ENCODE data around the gene RXFP1.
"Not testable (repeated sequence)": the region's sequence is repeated elsewhere in the genome, so short reads cannot be mapped to it uniquely, and the experiment has no call there.

Gene RXFP1

DNA sequence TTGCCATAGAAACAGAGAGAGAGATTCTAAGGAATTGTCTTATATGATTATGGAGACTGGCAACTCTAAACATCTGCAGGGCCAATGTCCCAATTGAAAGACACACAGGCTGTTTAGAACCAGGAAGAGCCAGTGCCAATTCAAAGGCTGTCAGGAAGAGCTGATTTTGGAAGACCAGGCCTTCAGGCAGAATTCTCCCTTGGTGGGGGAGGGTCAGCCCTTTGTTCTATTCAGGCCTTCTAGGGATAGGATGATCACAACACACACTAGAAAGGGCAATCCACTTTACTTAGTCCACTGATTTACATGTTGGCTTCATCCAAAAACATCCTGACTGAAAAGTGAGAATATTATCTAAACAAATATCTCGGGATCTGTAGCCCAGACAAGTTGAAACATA, 134.8 kb downstream of the RXFP1 start:
- no peak overlapping the region for H3K14ac ChIP-seq (ENCODE audit: low read length)
- no peak overlapping the region for H2BK12ac ChIP-seq (ENCODE audit: low read length)
- no peaks in the 10 kb centered on the region for H3K36me3 ChIP-seq (ENCODE audit: control insufficient read depth in 1 of 2, insufficient read depth in 2 of 2, low read length in 2 of 2)
- H3K9me3 ChIP-seq (ENCODE audit: insufficient read depth, low read depth, low read length), result no peaks in the 10 kb centered on the region
- H3K4me2 ChIP-seq (ENCODE audit: low read length), result no peak overlapping the region
- H3K23ac ChIP-seq (ENCODE audit: low read length), result no peak overlapping the region
- H3K4me1 ChIP-seq (ENCODE audit: control insufficient read depth in 1 of 2, insufficient read depth in 2 of 2, low read length in 2 of 2), result no peaks in the 10 kb centered on the region
- no peak overlapping the region for H4K12ac ChIP-seq (ENCODE audit: low read depth, low read length)
- no peak for DNase-seq
- H4K91ac ChIP-seq (ENCODE audit: low read depth, low read length), result no peak overlapping the region
- WGBS (ENCODE audit: extremely low coverage, insufficient coverage, insufficient read length), result no CpG with 5 or more reads among the region's 1 CpG
- H3K79me1 ChIP-seq (ENCODE audit: low read length), result no peaks in the 10 kb centered on the region
- no peaks in the 10 kb centered on the region for H3K27me3 ChIP-seq (ENCODE audit: insufficient read depth, low read length)
- H3K18ac ChIP-seq (ENCODE audit: low read length), result no peak overlapping the region
- H3K79me2 ChIP-seq (ENCODE audit: control insufficient read depth, insufficient read depth, low read length, poor library complexity), result no peaks in the 10 kb centered on the region
- no peak overlapping the region for H3K27ac ChIP-seq (ENCODE audit: low read depth, low read length)
- H2AFZ ChIP-seq (ENCODE audit: insufficient read depth, low read length, poor library complexity), result no peak overlapping the region
- no peak overlapping the region for H2AK5ac ChIP-seq (ENCODE audit: low read length)
- no peak overlapping the region for H3K9ac ChIP-seq (ENCODE audit: low read length)
- no peak overlapping the region for H3K4ac ChIP-seq (ENCODE audit: low read depth, low read length)
- H2BK120ac ChIP-seq (ENCODE audit: insufficient read depth, low read length, poor library complexity), result no peak overlapping the region
- H4K8ac ChIP-seq (ENCODE audit: low read depth, low read length), result no peak overlapping the region
- H3K4me3 ChIP-seq (ENCODE audit: low read depth, low read length), result no peak overlapping the region
- no peak overlapping the region for H2BK5ac ChIP-seq (ENCODE audit: low read depth, low read length, poor library complexity)

DNA sequence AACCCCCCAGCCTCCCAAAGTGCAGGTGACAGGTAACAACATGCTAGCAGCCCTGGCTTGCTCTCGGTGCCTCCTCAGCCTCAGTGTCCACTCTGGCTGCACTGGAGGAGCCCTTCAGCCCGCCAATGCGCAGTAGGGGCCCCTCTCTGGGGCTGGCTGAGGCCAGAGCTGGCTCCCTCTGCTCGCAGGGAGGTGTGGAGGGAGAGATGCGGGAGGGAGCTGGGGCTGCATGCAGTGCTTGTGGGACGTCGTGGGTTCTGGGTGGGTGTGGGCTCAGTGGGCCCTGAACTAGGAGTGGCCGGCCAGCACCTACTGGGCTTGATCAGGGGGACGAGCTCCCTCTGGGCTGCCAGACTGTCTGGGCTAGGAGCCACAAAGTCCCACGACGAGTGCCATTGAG, 135.6 kb downstream of the RXFP1 start:
- Histone ChIP-seq H3K4ac (ENCODE audit: low read depth, low read length) (no peak overlapping the region), H2AK5ac (ENCODE audit: low read length) (no peak overlapping the region), H3K27me3 (ENCODE audit: insufficient read depth, low read length) (no peaks in the 10 kb centered on the region), H3K79me1 (ENCODE audit: low read length) (no peaks in the 10 kb centered on the region), H3K18ac (ENCODE audit: low read length) (no peak overlapping the region), H3K79me2 (ENCODE audit: control insufficient read depth, insufficient read depth, low read length, poor library complexity) (no peaks in the 10 kb centered on the region), H3K14ac (ENCODE audit: low read length) (no peak overlapping the region), H2AFZ (ENCODE audit: insufficient read depth, low read length, poor library complexity) (no peak overlapping the region), H4K8ac (ENCODE audit: low read depth, low read length) (no peak overlapping the region), H4K91ac (ENCODE audit: low read depth, low read length) (no peak overlapping the region), H3K36me3 (ENCODE audit: control insufficient read depth in 1 of 2, insufficient read depth in 2 of 2, low read length in 2 of 2) (no peaks in the 10 kb centered on the region), H2BK120ac (ENCODE audit: insufficient read depth, low read length, poor library complexity) (no peak overlapping the region), H2BK12ac (ENCODE audit: low read length) (no peak overlapping the region), H3K4me2 (ENCODE audit: low read length) (no peak overlapping the region), H2BK5ac (ENCODE audit: low read depth, low read length, poor library complexity) (no peak overlapping the region), H3K4me1 (ENCODE audit: control insufficient read depth in 1 of 2, insufficient read depth in 2 of 2, low read length in 2 of 2) (no peaks in the 10 kb centered on the region), H3K9ac (ENCODE audit: low read length) (no peak overlapping the region), H3K23ac (ENCODE audit: low read length) (no peak overlapping the region), H3K27ac (ENCODE audit: low read depth, low read length) (no peak overlapping the region), H4K12ac (ENCODE audit: low read depth, low read length) (no peak overlapping the region), H3K4me3 (ENCODE audit: low read depth, low read length) (no peak overlapping the region), H3K9me3 (ENCODE audit: insufficient read depth, low read depth, low read length) (no peaks in the 10 kb centered on the region)
- WGBS (ENCODE audit: extremely low coverage, insufficient coverage, insufficient read length), result no CpG with 5 or more reads among the region's 11 CpGs
- no peak for DNase-seq

DNA sequence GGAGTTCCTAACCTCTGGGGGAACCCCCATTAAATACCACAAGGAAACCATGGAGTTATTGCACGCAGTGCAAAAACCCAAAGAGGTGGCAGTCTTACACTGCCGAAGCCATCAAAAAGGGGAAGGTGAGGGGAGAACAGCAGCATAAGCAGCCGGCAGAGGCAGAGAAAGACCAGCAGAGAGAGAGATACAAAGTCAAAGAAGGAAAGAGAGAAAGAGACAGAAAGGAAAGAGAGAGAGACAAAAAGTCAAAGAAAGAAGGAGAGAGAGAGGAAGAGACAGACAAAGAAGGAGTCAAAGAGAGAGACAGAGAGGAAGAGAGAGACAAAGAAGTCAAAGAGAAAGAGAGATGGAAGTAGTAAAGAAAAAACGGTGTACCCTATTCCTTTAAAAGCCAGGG, 141.6 kb downstream of the RXFP1 start:
- not testable (repeated sequence) for H3K4me1 ChIP-seq (ENCODE audit: control insufficient read depth in 1 of 2, insufficient read depth in 2 of 2, low read length in 2 of 2); H3K14ac ChIP-seq (ENCODE audit: low read length); H3K18ac ChIP-seq (ENCODE audit: low read length); H3K4me3 ChIP-seq (ENCODE audit: low read depth, low read length); H3K36me3 ChIP-seq (ENCODE audit: control insufficient read depth in 1 of 2, insufficient read depth in 2 of 2, low read length in 2 of 2); H2BK5ac ChIP-seq (ENCODE audit: low read depth, low read length, poor library complexity); H3K27ac ChIP-seq (ENCODE audit: low read depth, low read length); H4K8ac ChIP-seq (ENCODE audit: low read depth, low read length); H3K4ac ChIP-seq (ENCODE audit: low read depth, low read length); H3K23ac ChIP-seq (ENCODE audit: low read length); H3K9me3 ChIP-seq (ENCODE audit: insufficient read depth, low read depth, low read length); H3K79me2 ChIP-seq (ENCODE audit: control insufficient read depth, insufficient read depth, low read length, poor library complexity); H2AFZ ChIP-seq (ENCODE audit: insufficient read depth, low read length, poor library complexity); H4K12ac ChIP-seq (ENCODE audit: low read depth, low read length); H3K9ac ChIP-seq (ENCODE audit: low read length); H4K91ac ChIP-seq (ENCODE audit: low read depth, low read length); H3K27me3 ChIP-seq (ENCODE audit: insufficient read depth, low read length); H2BK12ac ChIP-seq (ENCODE audit: low read length); H3K4me2 ChIP-seq (ENCODE audit: low read length); H2BK120ac ChIP-seq (ENCODE audit: insufficient read depth, low read length, poor library complexity); H2AK5ac ChIP-seq (ENCODE audit: low read length); DNase-seq; H3K79me1 ChIP-seq (ENCODE audit: low read length)
- WGBS (ENCODE audit: extremely low coverage, insufficient coverage, insufficient read length), result no CpG with 5 or more reads among the region's 4 CpGs

DNA sequence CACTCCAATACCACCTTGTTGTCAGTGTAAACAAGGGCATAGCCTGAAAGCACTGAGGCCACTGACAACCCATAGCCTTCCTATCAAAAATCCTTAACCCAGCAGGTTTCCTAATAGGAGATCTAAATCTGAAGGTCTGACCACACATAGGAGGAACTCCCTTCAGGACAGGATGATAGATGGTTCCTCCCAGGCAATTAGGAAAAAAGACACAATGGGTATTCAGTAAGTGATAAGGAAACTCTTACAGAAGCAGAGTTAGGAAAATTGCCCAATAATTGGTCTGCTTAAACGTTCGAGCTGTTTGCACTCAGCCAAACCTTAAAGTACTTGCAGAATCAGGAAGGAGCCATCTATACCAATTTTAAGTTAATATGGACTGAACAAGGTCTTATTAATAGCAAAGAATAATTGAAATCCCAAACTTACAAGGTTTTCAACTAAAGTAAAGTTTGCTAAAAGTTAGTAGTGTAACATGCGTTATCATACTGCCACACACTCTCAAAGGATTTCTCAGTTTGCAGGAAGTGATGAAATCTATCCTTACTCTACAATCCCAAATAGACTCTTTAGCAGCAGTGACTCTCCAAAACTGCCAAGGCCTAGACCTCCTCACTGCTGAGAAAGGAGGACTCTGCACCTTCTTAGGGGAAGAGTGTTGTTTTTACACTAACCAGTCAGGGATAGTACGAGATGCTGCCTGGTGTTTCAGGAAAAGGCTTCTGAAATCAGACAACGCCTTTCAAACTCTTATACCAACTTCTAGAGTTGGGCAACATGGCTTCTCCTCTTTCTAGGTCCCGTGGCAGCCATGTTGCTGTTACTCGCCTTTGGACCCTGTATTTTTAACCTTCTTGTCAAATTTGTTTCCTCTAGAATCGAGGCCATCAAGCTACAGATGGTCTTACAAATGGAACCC, 142.3 kb downstream of the RXFP1 start:
- DNase-seq, result peak in 1 of 2 donors; percentile 23
- not testable (repeated sequence) for H2BK5ac ChIP-seq (ENCODE audit: low read depth, low read length, poor library complexity); H3K4me2 ChIP-seq (ENCODE audit: low read length); H4K12ac ChIP-seq (ENCODE audit: low read depth, low read length); H2BK12ac ChIP-seq (ENCODE audit: low read length); H3K18ac ChIP-seq (ENCODE audit: low read length); H3K27me3 ChIP-seq (ENCODE audit: insufficient read depth, low read length); H3K4me3 ChIP-seq (ENCODE audit: low read depth, low read length); H2AK5ac ChIP-seq (ENCODE audit: low read length); H3K79me1 ChIP-seq (ENCODE audit: low read length); H3K36me3 ChIP-seq (ENCODE audit: control insufficient read depth in 1 of 2, insufficient read depth in 2 of 2, low read length in 2 of 2); H3K9me3 ChIP-seq (ENCODE audit: insufficient read depth, low read depth, low read length); H4K8ac ChIP-seq (ENCODE audit: low read depth, low read length); H3K27ac ChIP-seq (ENCODE audit: low read depth, low read length); H3K9ac ChIP-seq (ENCODE audit: low read length); H3K4ac ChIP-seq (ENCODE audit: low read depth, low read length); H4K91ac ChIP-seq (ENCODE audit: low read depth, low read length); H3K79me2 ChIP-seq (ENCODE audit: control insufficient read depth, insufficient read depth, low read length, poor library complexity); H2BK120ac ChIP-seq (ENCODE audit: insufficient read depth, low read length, poor library complexity); H3K4me1 ChIP-seq (ENCODE audit: control insufficient read depth in 1 of 2, insufficient read depth in 2 of 2, low read length in 2 of 2); H3K23ac ChIP-seq (ENCODE audit: low read length); H3K14ac ChIP-seq (ENCODE audit: low read length); H2AFZ ChIP-seq (ENCODE audit: insufficient read depth, low read length, poor library complexity)
- no CpG with 5 or more reads among the region's 8 CpGs for WGBS (ENCODE audit: extremely low coverage, insufficient coverage, insufficient read length)

Data from trophoblast cell (in vitro differentiated cells and primary cell).